HUES64 (cell line): ENCODE results near the gene CRAMP1.

Experiments used
- H3K27ac ChIP-seq: 2 replicates; pipeline ENCODE4 v1.7.0; 2013; ENCODE audit warnings: low read depth, low read length, inconsistent platforms
- H3K27me3 ChIP-seq: 2 replicates; pipeline ENCODE4 v1.6.1; 2013; ENCODE audit warnings: mild to moderate bottlenecking, low read length; ENCODE audit not compliant: insufficient read depth
- H3K36me3 ChIP-seq: 2 replicates; pipeline ENCODE4 v1.6.1; 2013; ENCODE audit warnings: mild to moderate bottlenecking, low read length; ENCODE audit not compliant: insufficient read depth
- H3K4me1 ChIP-seq: 2 replicates; pipeline ENCODE4 v1.6.1; 2013; ENCODE audit warnings: mild to moderate bottlenecking, low read length, moderate library complexity; ENCODE audit not compliant: insufficient read depth
- H3K4me3 ChIP-seq: 2 replicates; pipeline ENCODE4 v1.5.1; 2013; ENCODE audit warnings: mild to moderate bottlenecking, low read length, moderate library complexity
- H3K9ac ChIP-seq: 2 replicates; pipeline ENCODE4 v1.6.1; 2013; ENCODE audit warnings: mild to moderate bottlenecking, low read depth, low read length
- H3K9me3 ChIP-seq: 2 replicates; pipeline ENCODE4 v1.6.1; 2013; ENCODE audit warnings: low read depth, low read length; ENCODE audit not compliant: insufficient read depth
- WGBS: fragments of 150-250, 120-280 bp; methylation state at CpG from one replicate; pipeline ENCODE4 v1.1.7; 2013; ENCODE audit warnings: missing lambda C conversion rate; 5-methylcytosine and 5-hydroxymethylcytosine counted together

Gene CRAMP1

GRCh38 chr16:1601489-1601888, 10.7 kb upstream of the CRAMP1 start:
- no peaks in the 10 kb centered on the region for H3K27me3 ChIP-seq
- peaks cover 4% of the 10 kb centered on the region for H3K9me3 ChIP-seq
- H3K4me3 ChIP-seq: no peak overlapping the region
- WGBS: 98% methylated on average over 5 of the region's 6 CpGs
- peaks cover 32% of the 10 kb centered on the region for H3K36me3 ChIP-seq
- H3K9ac ChIP-seq: no peak overlapping the region
- no peaks in the 10 kb centered on the region for H3K4me1 ChIP-seq
- H3K27ac ChIP-seq: no peak overlapping the region

- Histone ChIP-seq H3K27me3 (no peaks in the 10 kb centered on the region), H3K27ac (no peak overlapping the region), H3K4me1 (no peaks in the 10 kb centered on the region), H3K4me3 (no peak overlapping the region), H3K9ac (no peak overlapping the region), H3K36me3 (peaks cover 32% of the 10 kb centered on the region), H3K9me3 (peaks cover 3% of the 10 kb centered on the region; the same call in 1 of the 2 replicates)
- 96% methylated on average over 20 of the region's 20 CpGs for WGBS
These were observed 9.9 kb upstream of the CRAMP1 start for GRCh38 chr16:1602285-1602684.

DNA sequence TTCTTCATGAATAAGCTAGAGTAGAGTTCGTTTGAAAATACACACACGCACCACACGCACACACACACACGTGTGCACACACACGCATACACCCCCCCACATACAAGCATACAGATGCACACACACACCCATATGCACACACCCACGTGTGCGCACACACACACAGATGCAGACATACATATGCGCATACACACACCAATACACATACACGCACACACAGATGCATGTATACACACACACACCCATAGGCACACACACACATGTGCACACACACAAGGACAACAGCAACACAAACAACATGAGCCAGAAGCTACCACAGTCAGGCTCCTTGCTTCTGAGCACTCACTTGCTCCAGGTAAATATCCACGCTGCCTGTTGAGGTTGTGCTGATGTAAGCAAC, 5.4 kb upstream of the CRAMP1 start:
- Histone ChIP-seq H3K4me1 (peaks cover 3% of the 10 kb centered on the region; the same call in 1 of the 2 replicates), H3K27me3 (no peaks in the 10 kb centered on the region), H3K9ac (no peak overlapping the region), H3K27ac (no peak overlapping the region), H3K9me3 (no peaks in the 10 kb centered on the region), H3K36me3 (peaks cover 18% of the 10 kb centered on the region), H3K4me3 (no peak overlapping the region)
- 96% methylated on average over 10 of the region's 10 CpGs for WGBS

DNA sequence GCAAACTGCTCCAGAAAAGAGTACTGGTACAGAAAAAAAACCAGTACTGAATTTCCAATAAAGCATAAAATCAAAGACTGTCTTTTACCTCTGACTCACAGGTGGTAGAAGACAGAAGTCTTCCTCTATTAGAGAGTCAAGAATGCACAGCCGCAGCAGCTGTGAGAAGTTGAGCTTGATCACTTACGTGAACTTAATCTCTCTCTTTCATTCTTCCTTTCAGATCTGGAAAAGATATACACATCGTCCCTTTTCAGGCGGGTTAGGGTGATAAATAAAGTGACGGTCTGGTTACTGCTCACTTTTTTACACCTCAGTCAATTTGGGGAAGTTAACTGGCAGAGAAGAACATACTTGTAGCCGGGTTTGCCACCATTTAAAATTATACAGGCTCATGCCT, 4.2 kb upstream of the CRAMP1 start:
- peaks cover 13% of the 10 kb centered on the region for H3K36me3 ChIP-seq
- WGBS: 88% methylated on average over 6 of the region's 6 CpGs
- H3K27ac ChIP-seq: no peak overlapping the region
- no peak overlapping the region for H3K9ac ChIP-seq
- H3K27me3 ChIP-seq: peaks cover 5% of the 10 kb centered on the region
- H3K4me1 ChIP-seq: peaks cover 4% of the 10 kb centered on the region; the same call in 1 of the 2 replicates
- no peaks in the 10 kb centered on the region for H3K9me3 ChIP-seq
- H3K4me3 ChIP-seq: no peak overlapping the region

DNA sequence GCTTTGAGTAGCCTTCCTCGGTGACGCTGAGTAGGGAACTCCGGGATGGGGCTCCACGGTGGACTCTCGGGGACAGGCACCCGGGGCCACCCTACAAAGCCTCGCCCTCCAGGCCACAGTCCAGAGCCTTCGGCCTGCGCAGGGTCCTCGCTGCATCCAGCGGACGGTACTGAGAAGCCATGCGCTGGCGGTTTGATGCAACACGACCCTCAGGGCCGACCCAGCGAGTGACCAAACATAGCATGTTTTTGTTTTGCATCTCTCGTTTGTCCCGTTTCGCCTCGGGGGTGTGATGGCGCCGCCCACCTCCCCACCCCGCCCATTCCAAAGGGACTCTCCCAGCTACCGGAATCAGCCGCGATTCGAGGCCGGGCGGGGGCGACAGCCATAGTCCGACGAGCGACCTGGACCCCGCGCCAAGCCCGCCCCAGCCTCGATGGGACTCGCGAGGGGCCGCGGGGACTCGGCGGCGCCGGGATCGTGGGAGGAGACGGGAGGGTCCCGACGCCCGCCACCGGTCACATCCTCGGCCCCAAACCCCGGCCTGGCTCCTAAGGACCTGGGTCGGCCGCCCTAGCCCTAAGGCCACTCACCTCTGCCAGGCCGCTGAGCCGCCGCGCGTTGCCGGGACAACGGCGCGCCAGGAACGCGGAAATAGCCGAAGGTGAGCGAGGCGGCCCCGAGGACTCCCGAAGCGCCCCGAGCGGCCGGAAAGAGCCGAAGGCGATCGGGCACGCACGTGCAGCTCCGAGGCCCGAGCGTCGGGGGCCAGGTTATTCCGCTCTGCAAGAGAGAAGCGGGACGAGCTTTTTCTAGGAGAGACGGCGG, 1.9 kb upstream of the CRAMP1 start:
- no peaks in the 10 kb centered on the region for H3K9me3 ChIP-seq
- under 1% methylated on average over 90 of the region's 90 CpGs for WGBS
- H3K36me3 ChIP-seq: peaks cover 13% of the 10 kb centered on the region
- peaks cover 19% of the 10 kb centered on the region for H3K27me3 ChIP-seq
- H3K4me3 ChIP-seq: peak overlapping the region; percentile 68
- H3K4me1 ChIP-seq: peaks cover 16% of the 10 kb centered on the region
- peak overlapping the region; percentile 72 for H3K27ac ChIP-seq
- peak overlapping the region; percentile 85 for H3K9ac ChIP-seq

DNA sequence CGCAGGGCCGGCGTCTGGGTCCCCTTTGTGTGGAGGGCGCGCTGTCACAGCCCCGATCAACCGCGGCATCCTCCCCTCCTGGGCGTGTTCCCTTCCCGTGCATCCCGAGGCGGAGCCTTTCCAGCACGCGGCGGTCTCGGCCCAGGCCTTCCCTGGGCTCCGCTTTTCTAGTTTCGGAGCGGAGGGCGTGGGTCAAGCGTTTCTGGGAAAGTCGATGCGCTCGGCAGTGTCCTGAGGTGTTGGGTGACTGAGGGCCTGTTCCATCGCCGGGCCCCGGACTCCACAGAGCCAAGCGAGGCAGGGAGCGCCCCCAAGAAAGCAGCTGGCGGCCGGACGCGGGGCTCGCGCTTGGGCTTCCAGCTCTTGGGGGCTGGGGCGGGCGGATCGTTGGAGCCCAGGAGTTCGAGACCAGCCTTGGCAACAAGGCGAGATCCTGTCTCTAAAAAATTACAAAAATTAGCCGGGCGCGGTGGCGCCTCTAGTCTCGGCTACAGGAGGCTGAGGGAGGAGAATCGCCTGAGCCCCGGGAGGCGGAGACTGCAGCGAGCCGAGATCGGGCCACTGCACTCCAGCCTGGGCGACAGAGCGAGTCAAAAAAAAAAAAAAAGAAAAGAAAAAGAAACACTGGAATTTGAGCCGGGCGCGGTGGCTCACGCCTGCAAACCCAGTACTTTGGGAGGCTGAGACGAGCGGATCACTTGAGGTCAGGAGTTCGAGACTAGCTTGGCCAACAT, 1.1 kb upstream of the CRAMP1 start:
- H3K9ac ChIP-seq: peak overlapping the region; percentile 85
- no peaks in the 10 kb centered on the region for H3K9me3 ChIP-seq
- H3K4me3 ChIP-seq: peak overlapping the region; percentile 68
- H3K4me1 ChIP-seq: peaks cover 21% of the 10 kb centered on the region
- 7% methylated on average over 60 of the region's 60 CpGs for WGBS
- H3K36me3 ChIP-seq: peaks cover 13% of the 10 kb centered on the region
- H3K27ac ChIP-seq: peak overlapping the region; percentile 61; the same call in 1 of the 2 replicates
- peaks cover 21% of the 10 kb centered on the region for H3K27me3 ChIP-seq

GRCh38 chr16:1613211-1613622, 1.1 kb downstream of the CRAMP1 start:
- 4% methylated on average over 20 of the region's 20 CpGs for WGBS
- no peaks in the 10 kb centered on the region for H3K9me3 ChIP-seq
- H3K36me3 ChIP-seq: peaks cover 20% of the 10 kb centered on the region
- peak overlapping the region; percentile 63 for H3K9ac ChIP-seq
- H3K4me1 ChIP-seq: peaks cover 21% of the 10 kb centered on the region
- peak overlapping the region; percentile 72 for H3K4me3 ChIP-seq
- H3K27me3 ChIP-seq: peaks cover 21% of the 10 kb centered on the region
- no peak overlapping the region for H3K27ac ChIP-seq

GRCh38 chr16:1613728-1614455, 1.7 kb downstream of the CRAMP1 start:
- peaks cover 26% of the 10 kb centered on the region for H3K36me3 ChIP-seq
- peaks cover 21% of the 10 kb centered on the region for H3K27me3 ChIP-seq
- H3K4me1 ChIP-seq: peaks cover 21% of the 10 kb centered on the region
- peak overlapping the region; percentile 63; the same call in 1 of the 2 replicates for H3K9ac ChIP-seq
- no peaks in the 10 kb centered on the region for H3K9me3 ChIP-seq
- WGBS: under 1% methylated on average over 71 of the region's 72 CpGs
- peak overlapping the region; percentile 72 for H3K4me3 ChIP-seq
- H3K27ac ChIP-seq: no peak overlapping the region

DNA sequence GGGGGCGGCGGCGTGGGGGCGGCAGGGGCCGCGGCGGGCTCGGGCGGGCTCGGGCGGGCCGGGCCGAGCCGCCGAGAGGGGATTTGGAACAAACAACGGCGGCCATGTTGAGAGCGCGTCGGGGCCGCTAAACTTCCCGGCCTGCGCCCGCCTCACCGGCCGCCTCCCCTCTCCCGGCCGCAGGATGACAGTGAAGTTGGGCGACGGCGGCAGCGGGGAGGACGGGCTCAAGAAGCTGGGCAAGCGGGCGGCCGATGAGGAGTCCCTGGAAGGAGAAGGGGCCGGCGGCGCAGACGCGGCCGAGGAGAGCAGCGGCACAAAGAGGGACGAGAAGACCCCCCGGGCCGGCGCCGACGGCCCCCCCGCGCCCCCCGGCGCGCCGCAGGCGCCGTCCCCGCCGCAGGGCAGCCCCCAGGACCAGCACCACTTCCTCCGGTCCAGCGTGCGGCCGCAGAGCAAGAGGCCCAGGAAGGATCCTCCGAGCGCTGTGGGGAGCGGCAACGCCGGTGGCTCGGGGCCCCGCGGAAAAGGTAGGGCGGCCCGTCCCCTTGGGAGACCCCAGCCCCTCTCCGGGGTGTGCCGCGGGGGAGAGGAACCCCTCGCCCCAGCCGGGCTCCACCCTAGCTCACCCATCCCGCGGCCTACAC, 2.4 kb downstream of the CRAMP1 start:
- Histone ChIP-seq H3K4me1 (peaks cover 18% of the 10 kb centered on the region), H3K9me3 (no peaks in the 10 kb centered on the region), H3K4me3 (peak overlapping the region; percentile 72), H3K27ac (no peak overlapping the region), H3K9ac (peak overlapping the region; percentile 90), H3K36me3 (peaks cover 28% of the 10 kb centered on the region), H3K27me3 (peaks cover 21% of the 10 kb centered on the region)
- WGBS: under 1% methylated on average over 79 of the region's 80 CpGs

GRCh38 chr16:1615761-1616160, 3.6 kb downstream of the CRAMP1 start:
- H3K4me1 ChIP-seq: peaks cover 18% of the 10 kb centered on the region
- H3K27ac ChIP-seq: no peak overlapping the region
- H3K9me3 ChIP-seq: no peaks in the 10 kb centered on the region
- H3K4me3 ChIP-seq: peak overlapping the region; percentile 72
- H3K27me3 ChIP-seq: peaks cover 21% of the 10 kb centered on the region
- 93% methylated on average over 9 of the region's 9 CpGs for WGBS
- H3K9ac ChIP-seq: peak overlapping the region; percentile 90; the same call in 1 of the 2 replicates
- H3K36me3 ChIP-seq: peaks cover 39% of the 10 kb centered on the region
